Measurements from ENCODE around the gene ZNF69. TPM values are rescaled to one million over a fixed set of nuclear protein-coding genes. Genes with fewer than 3 reads are reported as not detected.

The ZNF69 gene
- total RNA-seq, 1 experiment from 2014 or later = not detected

DNA sequence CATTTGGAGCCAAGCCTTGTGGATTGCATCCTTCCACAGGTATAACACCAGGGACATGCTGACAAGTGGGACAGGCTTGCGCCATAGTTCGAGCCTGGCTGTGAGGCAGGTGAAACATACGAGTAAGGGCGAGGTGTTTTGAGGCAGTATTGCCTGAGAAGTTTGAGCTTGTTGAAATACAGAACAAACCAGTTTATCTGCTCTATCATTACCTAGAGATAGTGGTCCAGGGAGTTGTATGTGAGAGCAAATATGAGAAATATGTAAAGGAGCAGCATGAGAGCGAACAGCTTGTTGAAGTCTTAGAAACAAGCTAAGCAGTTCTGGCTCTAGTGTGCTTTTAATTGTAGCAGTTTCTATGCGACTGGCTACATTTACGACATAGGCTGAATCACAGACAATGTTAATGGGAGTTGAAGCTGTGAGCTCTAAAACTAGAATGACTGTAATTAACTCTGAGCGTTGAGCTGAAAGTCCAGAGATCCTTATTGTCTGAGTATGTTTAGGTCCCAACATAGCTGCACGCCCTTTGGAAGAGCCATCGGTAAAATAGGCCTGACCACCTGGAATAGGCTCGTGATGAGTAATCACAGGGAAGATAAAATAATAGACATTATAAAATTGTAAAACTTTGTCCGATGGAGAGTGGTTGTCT lies 30.9 kb upstream of the ZNF69 start:
- Histone ChIP-seq H3K27me3 (ENCODE audit: insufficient read depth, low read length) (no peaks in the 10 kb centered on the region), H3K4me3 (replicated peaks in 1 of 2; ENCODE audit: low read depth in 1 of 2, low read length in 2 of 2) (no peak overlapping the region), H4K20me1 (ENCODE audit: insufficient read depth) (no peaks in the 10 kb centered on the region), H3K9me3 (ENCODE audit: control insufficient read depth in 1 of 2, insufficient read depth in 1 of 2, low read depth in 1 of 2, low read length in 2 of 2) (peaks cover 0 to 4% of the 10 kb centered on the region in 2 experiments; a peak in 1 of 4 replicates), H3K27ac (ENCODE audit: low read depth, low read length) (no peak overlapping the region), H3K9ac (ENCODE audit: low read length) (no peak overlapping the region), H2AFZ (ENCODE audit: low read depth, low read length, poor library complexity, severe bottlenecking) (no peak overlapping the region), H3K4me1 (ENCODE audit: control insufficient read depth in 1 of 2, insufficient read depth in 2 of 2, low read length in 2 of 2) (no peaks in the 10 kb centered on the region), H3K4me2 (ENCODE audit: low read length) (no peak overlapping the region), H3K79me2 (ENCODE audit: insufficient read depth, low read length) (no peaks in the 10 kb centered on the region), H3K9me2 (ENCODE audit: insufficient read depth) (no peaks in the 10 kb centered on the region), H3K36me3 (ENCODE audit: control insufficient read depth in 1 of 2, insufficient read depth in 2 of 2, low read length in 2 of 2) (no peaks in the 10 kb centered on the region)
- ChIA-PET CTCF (no interaction called here), RAD21 (ENCODE audit: low non-redundant PET in 1 of 2, low total read pairs in 2 of 2, uncharacterized antibody in 2 of 2, unreplicated experiment in 2 of 2) (no interaction called here), POLR2A (no interaction called here)
- no peak for ATAC-seq
- no TSS peak for BruUV-seq (replicated peaks)
- intact Hi-C loops (cut with micrococcal nuclease) = no loop called here
- no peak for DNase-seq (ENCODE audit: low read depth, low spot score)
- TF ChIP-seq CEBPB (IDR thresholded peaks at IDR 0.05; ENCODE audit: low read depth) = no peak

DNA sequence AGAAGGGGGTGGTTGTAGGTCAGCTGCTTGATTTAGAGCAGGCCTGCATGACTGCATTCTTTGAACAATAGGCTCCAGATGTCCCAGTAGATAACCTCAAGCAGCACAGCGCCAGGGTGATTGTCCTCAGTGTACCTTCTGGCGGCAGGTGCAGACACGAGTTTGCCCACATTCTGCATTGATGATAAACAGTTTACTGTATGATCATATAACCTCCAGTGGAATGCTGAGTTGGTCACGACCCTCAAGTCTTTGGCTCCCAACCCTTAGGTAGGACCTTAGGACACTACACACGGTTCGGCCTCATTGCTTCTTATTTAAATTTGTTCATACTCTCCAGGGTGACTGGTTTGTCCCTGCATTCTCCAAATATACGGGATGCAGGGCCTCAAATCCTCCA lies 26.9 kb upstream of the ZNF69 start:
- CTCF ChIA-PET = no interaction called here

More for the DNA sequence above, 26.9 kb upstream of the ZNF69 start:
- no peak overlapping the region for H3K27ac ChIP-seq (ENCODE audit: low read depth, low read length)
- TF ChIP-seq FOSL1 (IDR thresholded peaks at IDR 0.05; ENCODE audit: low read depth) (no peak), SIN3A (IDR thresholded peaks at IDR 0.05; ENCODE audit: low read depth) (no peak), EZH2 (IDR thresholded peaks at IDR 0.05) (no peak), ELF1 (IDR thresholded peaks at IDR 0.05; ENCODE audit: borderline replicate concordance, low read depth) (no peak)
- TF ChIP-seq, protein P1, sequence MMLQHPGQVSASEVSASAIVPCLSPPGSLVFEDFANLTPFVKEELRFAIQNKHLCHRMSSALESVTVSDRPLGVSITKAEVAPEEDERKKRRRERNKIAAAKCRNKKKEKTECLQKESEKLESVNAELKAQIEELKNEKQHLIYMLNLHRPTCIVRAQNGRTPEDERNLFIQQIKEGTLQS (IDR thresholded peaks at IDR 0.05) = no peak
- no peaks in the 10 kb centered on the region for H3K79me2 ChIP-seq (ENCODE audit: insufficient read depth, low read length)
- H3K4me3 ChIP-seq (replicated peaks in 1 of 2; ENCODE audit: low read depth in 1 of 2, low read length in 2 of 2) = no peak overlapping the region
- intact Hi-C loops (cut with micrococcal nuclease) = no loop called here
- no peak overlapping the region for H3K4me2 ChIP-seq (ENCODE audit: low read length)
- ChIA-PET POLR2A (no interaction called here), RAD21 (ENCODE audit: low non-redundant PET in 1 of 2, low total read pairs in 2 of 2, uncharacterized antibody in 2 of 2, unreplicated experiment in 2 of 2) (no interaction called here)
- no TSS peak for BruUV-seq (replicated peaks)
- no peak overlapping the region for H2AFZ ChIP-seq (ENCODE audit: low read depth, low read length, poor library complexity, severe bottlenecking)
- no peaks in the 10 kb centered on the region for H4K20me1 ChIP-seq (ENCODE audit: insufficient read depth)
- no peaks in the 10 kb centered on the region for H3K9me2 ChIP-seq (ENCODE audit: insufficient read depth)
- H3K36me3 ChIP-seq (ENCODE audit: control insufficient read depth in 1 of 2, insufficient read depth in 2 of 2, low read length in 2 of 2) = no peaks in the 10 kb centered on the region
- H3K4me1 ChIP-seq (ENCODE audit: control insufficient read depth in 1 of 2, insufficient read depth in 2 of 2, low read length in 2 of 2) = no peaks in the 10 kb centered on the region
- no peak for ATAC-seq
- H3K9me3 ChIP-seq (ENCODE audit: control insufficient read depth in 1 of 2, insufficient read depth in 1 of 2, low read depth in 1 of 2, low read length in 2 of 2) = peaks cover 0 to 9% of the 10 kb centered on the region in 2 experiments; a peak in 2 of 4 replicates
- no peak for DNase-seq (ENCODE audit: low read depth, low spot score)
- H3K9ac ChIP-seq (ENCODE audit: low read length) = no peak overlapping the region
- no peaks in the 10 kb centered on the region for H3K27me3 ChIP-seq (ENCODE audit: insufficient read depth, low read length)
